GM21576 (cell line): ENCODE results near the gene IL17REL.

Experiments
- ATAC-seq: cut with Tn5 transposase; IDR thresholded peaks from one replicate; pipeline ENCODE4 v1.9.1; 2021; ENCODE audit warnings: mild to moderate bottlenecking, moderate library complexity; ENCODE audit not compliant: unreplicated experiment

Gene IL17REL

DNA sequence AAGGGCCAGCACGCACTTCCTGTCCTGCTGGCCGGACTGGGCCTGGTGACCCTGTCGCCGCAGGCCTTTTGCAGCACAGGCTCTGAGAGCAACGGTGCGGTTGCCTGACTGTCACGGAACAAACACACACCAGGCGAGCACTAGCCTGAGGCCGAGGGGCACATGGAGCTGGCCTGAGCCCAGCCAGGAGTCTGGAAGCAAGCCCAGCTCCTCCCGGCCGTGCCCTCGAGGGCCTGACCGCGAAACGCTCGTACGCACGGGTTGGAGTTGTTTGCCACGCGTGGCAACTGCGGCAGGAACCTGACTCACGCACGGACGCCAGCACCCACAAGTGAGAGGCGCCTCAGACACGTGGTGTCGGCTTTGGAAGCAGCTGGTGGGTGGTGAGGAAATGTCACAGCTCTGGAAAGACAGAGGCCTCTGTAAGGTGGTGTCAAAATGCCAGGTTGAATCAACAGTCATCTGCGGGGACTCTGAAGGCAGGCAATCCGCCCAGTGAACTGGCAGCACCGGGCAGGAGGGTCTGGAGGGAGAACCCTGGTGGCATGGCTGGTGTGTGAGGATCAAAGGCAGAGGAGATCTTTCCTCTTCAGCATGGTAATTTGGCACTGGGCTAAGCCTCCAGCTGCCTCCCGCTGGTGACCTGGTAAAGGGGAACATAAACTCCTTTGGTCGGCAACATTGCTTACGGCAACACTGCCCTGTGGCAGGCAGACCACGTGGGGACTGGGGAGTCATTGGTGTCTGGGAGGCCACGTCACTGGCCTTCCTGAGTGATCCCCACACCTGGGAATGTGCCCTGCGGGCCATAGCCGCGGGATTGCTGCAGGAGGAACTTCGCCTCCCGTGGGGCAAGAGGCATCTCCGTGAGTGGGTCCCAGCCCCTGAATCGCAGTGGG lies 15.3 kb upstream of the IL17REL start:
- ATAC-seq = no peak

DNA sequence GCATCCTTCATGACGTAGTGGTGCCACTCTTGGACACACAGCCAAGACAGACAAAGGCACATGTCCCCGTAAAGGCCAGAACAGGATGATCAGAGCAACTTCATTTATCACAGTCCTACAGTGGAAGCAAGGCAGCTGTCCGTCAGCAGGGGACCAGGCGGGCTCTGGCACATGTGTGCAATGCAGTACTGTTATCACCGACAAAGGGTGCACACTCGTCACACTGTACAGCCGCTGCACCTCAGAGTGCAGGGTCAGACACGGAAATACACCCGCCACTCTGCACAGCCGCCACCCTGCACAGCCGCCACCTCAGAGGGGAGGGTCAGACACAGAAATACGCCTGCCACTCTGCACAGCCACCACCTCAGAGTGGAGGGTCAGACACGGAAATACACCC lies 13.4 kb upstream of the IL17REL start:
- ATAC-seq = no peak

DNA sequence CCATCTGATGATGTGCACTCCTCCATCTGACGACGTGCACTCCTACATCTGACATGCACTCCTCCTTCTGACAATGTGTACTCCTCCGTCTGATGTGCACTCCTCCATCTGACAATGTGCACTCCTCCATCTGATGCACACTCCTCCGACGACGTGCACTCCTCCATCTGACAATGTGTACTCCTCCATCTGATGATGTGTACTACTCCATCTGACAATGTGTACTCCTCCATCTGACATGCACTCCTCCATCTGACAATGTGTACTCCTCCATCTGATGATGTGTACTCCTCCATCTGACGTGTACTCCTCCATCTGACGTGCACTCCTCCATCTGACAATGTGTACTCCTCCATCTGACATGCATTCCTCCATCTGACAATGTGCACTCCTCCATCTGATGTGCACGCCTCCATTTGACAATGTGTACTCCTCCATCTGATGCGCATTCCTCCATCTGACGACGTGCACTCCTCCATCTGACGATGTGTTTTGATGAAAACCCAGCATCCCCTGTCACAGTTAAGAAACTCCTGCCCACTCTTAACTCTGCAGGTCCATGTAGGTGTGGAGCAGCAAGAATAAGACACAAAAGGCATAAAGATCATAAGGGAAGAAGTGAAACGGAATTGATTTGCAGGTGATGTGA lies 9.7 kb upstream of the IL17REL start:
- ATAC-seq = no peak

DNA sequence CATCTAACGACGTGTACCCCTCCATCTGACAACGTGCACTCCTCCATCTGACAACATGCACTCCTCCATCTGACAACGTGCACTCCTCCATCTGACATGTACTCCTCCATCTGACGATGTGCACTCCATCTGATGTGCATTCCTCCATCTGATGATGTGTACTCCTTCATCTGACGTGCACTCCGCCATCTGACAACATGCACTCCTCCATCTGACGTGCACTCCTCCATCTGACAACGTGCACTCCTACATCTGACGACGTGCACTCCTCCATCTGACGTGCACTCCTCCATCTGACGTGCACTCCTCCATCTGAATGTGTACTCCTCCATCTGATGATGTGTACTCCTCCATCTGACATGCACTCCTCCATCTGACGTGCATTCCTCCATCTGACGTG lies 8.0 kb upstream of the IL17REL start:
- ATAC-seq = no peak

DNA sequence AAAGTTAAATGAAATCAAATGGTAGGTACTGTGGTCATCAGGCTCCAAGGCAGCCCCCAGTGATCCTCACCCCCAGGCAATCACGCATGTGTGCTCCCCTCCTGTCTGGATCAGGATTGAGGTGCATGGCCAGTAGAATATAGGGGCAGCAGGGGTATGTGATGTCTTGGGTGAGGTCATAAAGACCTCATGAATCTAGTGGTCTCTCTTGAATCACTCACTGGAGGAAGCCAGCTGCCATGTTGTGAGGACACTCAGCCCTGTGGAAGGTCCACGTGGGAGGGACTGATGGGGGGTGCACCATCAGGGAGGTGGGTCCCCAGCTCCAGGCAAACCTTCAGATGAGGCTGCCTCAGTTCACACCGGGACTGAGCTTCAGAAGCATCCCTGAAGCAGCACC lies 6.8 kb upstream of the IL17REL start:
- ATAC-seq = no peak

DNA sequence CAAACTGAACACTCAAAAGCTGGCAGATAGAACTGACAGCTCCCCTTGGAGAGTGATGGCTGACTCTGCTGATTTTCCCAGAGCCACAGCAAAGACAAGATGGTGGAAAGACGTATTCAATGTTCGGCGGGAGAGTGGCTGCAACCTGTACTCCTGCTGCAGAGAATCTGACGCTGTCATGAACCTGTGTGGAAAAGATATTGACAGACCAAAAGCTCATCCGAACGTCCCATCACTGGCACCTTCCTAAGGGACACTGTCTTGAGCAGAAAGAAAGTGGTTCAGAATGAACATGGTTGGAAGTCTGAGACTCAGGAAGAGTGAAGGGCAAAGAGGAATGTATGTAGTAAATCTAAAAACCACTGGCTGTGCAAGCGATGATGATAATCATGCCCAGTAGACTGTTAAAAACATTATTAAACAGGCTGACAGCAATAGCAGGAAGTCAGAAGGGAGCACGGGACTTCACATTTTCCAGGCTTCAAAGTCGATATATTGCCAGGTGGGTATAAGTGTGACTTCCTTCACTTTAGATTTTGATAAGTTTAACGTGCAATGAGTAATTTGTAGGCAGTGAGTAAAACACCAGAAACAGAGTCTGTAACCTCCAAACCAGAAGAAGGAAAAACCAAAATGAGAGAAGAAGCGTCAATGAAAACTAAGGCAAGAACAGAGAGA lies 6.2 kb upstream of the IL17REL start:
- ATAC-seq = no peak

DNA sequence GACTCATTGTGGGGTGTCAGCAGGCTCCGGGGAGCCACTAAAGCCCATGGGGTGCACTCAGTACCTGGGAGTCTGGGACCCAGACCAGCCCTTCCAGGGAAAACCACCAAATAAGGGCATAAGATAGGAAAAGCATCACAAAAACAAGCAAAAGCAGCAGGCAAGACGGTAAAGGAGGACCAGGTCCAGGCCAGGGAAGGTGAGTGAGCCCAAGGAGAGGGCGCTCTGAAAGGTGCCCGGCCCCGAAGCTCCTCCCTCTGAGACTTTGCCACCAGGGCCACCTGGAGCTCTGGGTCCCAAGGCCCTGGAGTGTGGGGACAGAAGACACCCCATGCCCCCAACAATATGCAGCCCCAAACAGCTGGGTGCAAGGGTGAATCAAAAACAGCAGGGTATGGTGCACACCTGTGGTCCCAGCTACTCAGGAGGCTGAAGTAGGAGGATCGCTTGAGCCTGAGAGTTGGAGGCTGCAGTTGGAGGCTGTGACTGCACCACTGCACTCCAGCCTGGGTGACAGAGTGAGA lies 5.2 kb upstream of the IL17REL start:
- ATAC-seq = no peak

DNA sequence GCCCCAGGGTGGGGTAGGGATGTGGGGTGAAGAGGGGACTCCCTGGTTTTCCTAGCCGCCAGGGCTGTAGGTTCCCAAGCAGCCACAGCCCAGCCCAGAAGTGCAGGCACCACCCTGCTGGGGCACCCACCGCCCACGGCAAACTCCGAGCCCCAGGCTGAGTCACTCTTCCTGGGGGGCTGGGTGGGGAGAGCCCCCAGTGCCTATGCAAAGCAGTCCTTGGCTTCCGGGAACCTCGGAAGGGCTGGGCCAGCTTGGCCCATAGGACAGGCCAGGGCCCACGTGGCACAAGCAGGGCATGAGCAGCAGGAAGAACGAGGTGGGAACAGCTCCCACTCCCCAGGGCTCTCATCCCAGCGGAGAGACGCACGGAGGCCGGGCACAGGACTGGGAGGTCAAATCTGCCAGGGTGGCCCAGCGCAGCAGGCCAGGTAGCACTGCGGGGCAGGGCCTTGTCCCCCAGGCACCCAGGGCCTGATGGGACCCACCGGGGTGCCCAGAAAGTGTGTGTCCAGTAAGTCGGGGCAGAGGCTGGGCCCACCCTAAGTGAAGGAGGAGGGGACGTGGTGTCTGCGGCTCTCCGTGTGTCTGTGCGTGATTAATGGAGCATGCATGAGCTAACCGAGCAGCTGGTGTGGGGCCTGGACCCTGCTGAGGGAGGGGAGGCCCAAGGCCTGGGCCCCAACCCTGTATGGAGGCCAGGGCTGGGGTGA lies 4.6 kb upstream of the IL17REL start:
- ATAC-seq = no peak

DNA sequence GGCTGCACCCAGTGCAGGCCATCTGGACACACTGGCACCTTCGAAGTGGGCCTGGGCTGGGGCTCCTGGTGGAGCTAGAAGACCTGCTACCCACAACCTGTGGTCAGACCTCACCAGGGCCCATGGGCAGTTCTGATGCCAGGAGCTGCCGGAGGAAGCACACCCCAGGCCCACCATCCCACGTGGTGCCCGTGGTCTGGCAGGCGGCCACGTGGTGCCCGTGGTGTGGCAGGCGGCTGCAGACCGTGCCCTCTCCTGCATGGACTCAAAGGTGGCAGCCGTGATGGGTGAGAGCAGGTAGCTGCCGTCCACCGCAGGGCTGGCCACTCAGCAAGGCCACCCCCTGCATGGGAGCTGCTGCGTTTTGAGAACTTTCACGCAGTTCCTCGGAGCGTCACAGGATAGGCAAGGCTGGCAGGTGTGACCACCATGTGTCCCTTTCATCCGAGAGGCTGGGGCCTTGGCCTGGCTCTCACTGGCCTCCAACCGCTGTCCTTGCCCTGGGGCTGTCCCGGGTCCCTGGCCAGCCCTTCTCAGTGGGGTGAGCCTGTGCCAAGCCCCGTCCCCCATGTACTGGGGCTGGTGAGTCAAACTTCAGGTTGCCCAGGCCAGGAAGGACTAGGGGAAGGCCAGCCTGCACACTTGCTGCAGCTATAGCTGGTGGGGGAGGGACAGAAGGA lies 3.9 kb upstream of the IL17REL start:
- no peak for ATAC-seq

DNA sequence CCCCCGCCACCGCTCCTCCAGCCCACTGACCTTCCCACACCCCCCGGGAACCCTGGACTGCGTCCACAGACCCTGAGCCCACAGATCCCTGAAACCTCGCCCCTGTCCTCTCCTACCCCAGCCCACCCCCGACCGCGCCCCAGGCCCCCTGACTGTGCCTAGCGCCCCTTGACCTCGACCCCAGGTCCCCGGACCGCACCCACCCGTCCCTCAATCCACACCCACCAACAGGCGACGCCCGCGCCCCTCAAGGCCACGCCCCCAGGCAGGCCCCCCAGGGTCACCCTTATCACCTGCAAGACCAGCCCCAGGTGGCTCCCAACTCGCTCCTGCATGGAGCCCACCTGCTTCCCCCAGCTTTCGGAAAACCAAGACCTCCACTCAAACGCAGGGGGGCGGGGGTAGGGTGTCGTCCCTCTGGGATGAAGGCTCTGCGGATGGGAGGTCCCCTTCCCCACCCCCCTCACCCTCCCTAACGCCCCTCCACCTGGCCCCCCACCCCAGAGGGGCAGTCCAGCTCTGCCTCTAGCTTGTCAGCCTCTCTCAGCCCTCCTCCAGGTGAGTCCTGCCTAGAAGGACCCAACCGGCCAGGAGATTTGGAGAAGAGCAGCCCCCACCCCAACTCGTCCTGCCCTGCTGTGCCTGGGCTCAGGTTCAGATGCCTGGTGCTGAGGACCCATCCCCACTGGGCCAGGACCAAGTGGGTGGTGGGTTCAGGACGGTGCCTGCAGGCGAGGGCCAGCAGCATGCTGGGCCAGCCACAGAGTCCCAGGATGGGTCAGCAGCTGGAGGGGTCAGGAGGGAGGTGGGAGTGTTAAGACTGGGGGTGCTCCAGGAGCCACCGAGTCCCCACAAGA lies 3.1 kb upstream of the IL17REL start:
- no peak for ATAC-seq

DNA sequence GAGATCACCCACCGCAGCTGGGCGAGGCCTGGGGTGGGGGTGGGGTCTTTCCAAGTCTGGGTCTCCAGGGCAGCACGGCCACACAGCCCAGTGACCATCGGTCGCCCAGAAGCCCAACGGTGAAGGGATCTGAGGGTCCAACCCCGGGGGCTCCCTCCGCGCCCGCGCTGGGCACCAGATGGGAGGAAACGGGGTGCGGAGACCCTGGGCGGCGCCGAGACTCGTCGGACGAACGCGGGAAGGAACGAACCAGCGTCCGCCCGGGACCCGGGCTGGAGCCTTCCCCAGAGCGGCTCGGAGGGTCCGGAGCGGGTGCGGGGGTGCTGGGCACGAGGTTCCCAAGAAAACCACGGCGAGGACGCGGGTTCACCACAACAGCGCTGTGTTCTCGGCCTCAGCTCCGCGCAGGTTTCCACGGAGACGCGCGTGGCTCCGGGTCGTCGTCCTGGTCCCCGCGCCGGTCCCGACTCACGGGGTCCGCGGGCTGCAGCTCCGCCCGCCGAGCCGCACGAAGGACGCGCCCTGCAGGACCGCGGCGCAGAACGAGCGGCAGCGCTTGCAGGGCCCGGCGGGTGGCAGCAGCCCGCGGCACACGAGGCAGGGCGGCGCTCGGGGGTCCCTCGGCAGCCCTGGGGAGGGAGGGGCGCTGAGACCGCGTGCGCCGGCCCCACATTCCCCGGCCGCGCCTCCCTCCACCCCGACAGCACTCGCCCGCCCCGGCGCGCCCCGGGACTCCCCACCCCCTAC lies 2.3 kb upstream of the IL17REL start:
- ATAC-seq = no peak

DNA sequence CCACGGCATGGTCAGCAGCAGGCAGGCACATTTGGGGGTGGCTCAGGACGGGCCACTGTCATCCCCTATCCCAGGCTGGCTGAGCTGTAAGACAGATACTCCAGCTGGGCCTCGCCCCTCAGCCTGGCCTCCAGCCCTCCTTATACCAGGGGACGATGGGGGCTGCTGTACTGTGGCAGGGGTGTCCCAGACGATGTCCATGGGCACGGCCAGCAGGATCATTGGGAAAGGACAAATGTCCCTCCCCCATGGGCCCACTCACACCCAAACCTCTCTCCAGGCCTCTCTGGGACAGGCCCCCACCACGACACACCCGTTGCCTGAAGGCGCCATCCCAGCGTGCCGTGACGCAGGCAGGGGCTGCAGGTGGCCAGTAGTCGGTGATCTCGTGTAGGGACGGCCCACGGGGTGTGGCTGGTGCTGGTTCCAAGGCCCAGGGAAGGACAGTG lies 1.5 kb upstream of the IL17REL start:
- no peak for ATAC-seq

DNA sequence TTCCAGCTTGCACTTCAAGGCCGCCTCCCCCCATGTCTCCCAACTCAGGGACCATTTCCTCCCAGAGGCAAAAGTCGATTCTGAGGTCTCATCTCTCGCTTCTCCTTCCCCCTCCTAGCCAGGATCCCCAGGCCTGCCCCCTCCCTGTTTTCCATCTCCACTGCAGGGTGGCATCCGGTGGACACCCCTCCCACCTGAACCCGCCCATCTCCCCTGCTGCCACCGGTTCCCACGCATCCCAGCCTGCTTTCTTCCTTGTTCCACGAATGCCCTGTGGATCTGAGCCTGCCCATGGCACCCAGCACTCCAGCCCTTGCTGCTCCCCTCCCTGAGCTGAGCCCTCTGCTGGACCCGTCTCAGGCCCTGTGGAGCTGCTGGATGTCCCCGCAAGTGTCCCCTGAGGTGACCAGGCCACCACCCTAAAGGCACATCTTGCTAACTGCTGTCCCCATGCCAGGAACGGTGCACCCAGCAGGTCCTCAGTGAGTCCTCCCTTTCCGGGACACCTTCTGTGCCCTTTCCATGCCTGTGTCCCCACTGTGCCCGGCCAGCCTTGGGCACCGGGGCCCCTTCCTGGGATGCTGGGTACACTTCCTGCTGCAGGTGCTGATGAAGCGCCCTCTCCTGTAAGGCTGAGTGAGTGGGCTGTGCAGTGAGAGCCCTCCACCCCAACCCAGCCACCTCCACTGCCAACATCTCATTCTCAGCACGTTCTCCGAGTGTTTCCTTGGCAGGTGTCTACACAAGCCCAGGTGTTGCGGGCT lies 936 bp downstream of the IL17REL start:
- no peak for ATAC-seq

DNA sequence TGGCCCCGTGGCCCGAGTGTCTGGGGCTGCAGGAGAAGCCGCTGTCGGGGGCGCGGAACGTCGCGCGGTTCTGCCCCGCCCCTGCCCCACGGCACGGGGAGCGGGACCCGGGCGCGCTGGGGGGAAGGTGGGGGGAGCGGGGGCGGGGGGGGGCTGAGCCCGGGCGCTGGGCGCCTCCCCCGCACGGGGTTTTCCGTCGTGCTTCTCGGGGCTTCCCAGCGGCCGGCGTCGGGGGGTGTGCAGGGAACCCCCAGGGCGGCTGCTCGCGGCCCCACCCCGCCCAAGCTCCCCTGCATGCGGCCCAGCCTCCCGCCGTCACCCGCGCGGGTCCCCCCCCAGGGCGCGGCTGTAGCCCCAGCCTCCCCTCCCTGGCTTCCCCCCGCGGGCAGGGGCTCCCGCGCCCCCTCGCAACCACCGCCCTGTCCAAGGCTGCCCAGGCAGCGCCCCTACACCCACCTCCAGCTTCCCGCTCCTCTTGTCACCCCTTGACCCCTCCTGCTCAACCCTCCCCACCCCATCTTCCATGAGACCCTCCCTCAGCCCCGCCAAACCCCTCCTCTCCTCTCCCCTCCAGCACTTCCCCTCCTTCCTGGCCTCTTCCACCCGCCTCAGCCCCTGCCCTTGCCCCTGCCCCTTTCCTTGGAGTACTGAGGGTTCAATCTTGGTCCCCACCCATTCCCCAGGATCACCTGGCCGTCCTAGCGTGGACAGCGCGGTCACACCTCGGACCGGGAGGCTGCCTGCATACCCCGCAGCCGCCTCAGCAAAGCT lies 1.7 kb downstream of the IL17REL start:
- no peak for ATAC-seq

DNA sequence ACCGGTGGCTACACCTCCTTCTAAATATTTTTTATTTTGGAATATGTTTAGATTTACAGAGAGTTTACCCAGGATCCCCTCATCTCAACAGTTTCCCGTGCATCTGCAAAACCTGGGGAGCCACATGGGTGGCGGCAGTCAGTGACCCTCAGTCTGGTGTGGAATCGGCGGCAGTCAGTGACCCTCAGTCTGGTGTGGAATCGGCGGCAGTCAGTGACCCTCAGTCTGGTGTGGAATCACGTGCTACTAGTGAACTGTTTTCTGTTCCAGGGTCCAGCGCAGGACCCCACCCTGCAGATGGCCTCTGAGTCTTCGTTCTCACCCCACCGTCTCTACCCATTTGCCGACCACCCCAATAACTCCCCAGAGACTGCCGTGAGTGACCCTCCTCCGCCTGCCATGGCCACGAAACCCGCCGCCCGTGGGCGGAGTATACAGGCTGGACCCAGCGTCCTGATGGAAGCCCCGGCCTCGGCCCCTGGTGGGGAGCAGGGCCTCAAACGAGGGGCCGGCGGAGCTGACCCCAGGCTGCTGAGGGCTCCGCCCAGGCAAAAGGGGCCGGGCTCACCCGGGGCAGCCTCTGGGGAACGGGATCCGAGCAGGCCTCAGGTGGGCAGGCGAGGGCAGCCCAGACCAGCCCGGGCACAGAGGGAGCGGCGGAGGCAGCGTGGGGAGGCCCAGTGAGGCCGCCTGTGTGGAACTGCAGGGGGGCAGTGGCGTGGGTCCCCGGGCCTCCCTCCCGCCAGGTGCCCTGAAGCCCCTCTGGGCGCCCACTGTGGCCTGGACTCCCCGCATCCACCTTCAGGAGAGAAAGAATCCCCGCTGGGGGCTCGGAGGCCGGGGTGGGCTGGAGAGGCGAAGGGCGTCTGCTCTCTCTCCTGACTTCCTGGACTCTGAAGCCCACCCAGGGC lies 2.5 kb downstream of the IL17REL start:
- ATAC-seq = no peak

DNA sequence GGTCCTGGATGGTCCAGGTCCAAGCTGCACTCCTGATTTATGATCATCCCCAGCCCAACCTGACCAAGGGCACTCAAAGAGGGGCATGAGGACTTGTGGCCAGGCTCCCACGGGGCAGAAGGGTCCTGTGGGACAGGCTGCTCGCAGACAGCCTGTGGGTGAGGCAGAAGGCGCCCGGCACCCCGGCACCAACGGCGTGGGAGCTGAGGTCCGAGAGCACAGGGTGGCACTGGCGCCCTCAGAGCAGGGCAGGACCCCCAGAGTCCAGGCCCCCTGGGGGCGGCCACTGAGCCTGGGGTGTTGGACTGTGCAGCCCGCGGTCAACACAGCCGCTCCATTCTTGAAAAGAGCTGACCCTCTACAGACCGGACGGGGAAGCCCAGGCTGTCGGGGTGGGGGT lies 3.3 kb downstream of the IL17REL start:
- no peak for ATAC-seq
